ENCODE measurements around the gene PMAIP1.
A peak's percentile ranks its signal among the peaks of the same experiment; 100 is the strongest.

The PMAIP1 gene

DNA sequence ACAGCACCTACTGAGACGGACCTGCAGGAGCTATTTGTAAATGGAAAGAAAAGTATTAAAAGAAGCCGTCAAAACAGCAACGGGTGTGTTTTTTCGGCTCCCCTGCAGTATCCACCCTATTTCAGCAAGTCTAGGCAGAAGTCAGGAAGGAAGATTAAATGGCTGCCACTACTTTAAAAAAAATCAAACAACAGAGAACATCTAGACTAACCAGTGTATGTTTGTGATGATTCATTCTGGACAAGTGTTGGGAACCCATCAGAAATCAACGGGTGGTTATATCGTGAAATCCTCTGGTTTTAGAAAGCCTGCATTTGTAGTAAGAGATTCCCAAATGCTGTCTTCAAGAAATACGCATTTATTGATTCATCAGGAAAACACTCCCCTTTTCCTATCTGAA lies 9.0 kb downstream of the PMAIP1 start:
- no peak for DNase-seq (ENCODE audit: low read depth, low spot score)
- H3K4me3 ChIP-seq (ENCODE audit: low read length) = no peak overlapping the region

DNA sequence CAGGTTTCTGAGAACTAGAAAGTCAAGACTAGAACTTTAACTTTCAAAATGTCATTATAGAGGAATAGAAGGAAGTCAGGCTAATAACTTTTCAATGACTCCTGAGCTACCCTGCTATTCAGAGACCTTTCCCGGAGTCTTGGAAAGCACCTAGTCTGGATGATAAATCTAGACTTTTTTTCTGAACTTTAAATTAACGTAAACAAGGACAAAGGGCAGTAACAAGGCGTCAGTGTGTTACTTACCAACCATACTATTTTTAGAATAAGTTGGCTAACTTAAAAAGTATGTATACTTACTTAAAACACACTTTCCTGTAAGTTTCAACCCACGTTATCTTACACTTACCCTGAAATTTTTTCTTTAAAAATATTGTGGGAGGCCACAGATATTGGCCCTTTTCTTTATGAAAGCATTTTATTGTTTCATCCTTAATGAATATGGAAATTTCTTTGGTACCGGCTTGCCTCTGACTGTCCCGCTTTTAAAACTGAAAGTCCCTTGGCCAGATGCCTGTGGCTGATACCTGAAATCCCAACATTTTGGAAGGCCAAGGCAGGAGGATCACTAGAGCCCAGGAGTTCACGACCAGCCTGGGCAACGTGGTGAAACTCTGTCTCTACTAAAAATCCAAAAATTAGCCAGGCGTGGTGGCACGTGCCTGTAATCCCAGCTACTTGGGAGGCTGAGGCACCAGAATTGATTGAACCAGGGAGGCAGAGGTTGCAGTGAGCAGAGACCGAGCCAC lies 9.7 kb downstream of the PMAIP1 start:
- DNase-seq (ENCODE audit: low read depth, low spot score) = no peak
- no peak overlapping the region for H3K4me3 ChIP-seq (ENCODE audit: low read length)

DNA sequence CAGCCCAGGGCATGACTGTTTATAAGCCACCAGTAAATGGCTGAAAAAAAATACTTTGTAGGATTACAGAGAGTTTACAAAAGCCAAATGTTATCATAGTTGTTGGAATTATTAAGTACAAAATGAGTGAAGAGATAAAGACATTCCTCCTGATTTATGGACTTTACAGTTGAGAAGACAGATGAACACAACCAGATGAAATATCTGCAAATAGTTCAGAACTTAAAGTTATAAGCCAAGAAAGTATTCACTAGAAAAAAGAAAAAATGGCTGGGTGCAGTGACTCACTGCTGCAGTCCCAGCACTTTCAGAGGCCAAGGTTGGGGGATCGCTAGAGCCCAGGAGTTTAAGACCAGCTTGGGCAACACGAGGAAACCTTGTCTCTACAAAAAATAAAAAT lies 11.2 kb downstream of the PMAIP1 start:
- H3K4me3 ChIP-seq (ENCODE audit: low read length) = no peak overlapping the region
- DNase-seq (ENCODE audit: low read depth, low spot score) = no peak

DNA sequence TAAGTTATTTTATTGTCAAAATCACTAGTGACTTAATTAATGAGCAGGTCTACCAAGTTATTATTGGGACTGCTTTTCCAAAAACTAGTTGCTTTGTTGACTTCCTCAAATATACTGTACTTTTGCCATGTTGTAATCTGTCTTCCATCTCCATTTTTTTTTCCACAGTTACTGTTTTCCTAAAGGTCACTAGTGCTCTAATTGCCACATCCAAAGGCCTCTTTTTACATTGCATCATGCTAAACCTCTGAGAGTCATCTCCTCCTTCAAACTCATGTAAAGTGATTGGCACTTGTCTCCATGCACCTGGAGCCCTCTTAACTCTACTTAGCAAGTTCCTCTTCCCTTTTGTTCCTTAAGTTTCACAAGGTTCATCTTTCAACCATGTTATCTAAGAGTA lies 11.8 kb downstream of the PMAIP1 start:
- no peak overlapping the region for H3K4me3 ChIP-seq (ENCODE audit: low read length)
- DNase-seq (ENCODE audit: low read depth, low spot score) = no peak

DNA sequence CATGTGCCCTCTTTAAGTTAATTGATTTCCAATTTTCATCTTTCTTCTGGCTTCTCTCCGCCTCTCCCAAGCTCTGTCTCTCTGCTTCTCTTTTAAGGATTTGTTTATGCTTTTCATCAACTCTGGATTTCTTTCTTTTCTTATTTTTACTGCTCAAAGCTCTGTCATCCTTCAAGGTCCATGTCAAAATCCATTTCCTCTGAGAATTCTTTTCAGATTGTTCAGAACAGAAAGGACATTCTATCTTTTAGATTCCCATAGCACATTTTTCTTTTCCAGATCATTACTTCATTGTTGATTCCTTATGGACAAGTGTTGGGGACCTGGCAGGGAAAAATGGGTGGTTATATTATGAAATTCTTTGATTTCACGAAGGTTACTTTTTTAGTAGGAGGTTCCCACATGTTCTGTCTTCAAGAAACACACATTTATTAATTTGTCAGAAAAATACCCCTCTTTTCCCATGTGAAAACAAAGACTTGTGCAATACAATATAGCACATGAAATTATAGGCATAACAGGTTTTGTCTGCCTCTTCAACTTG lies 12.3 kb downstream of the PMAIP1 start:
- no peak overlapping the region for H3K4me3 ChIP-seq (ENCODE audit: low read length)
- no peak for DNase-seq (ENCODE audit: low read depth, low spot score)

DNA sequence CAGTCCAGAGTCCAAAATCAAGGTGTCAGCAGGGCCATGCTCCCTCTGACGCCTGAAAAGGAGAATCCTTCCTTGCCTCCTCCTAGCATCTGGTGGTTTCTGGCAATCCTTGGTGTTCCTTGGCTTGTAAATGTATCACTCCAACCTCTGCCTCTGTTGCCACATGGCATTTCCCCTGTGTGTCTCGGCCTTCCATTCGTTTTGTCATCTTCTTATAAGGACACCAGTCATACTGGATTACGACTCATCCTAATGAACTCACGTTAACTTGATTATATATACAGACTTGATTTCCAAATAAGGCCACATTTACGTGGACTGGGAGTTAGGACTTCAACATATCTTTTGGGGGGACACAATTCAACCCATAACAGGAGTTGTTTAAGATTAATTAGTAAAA lies 15.8 kb downstream of the PMAIP1 start:
- no peak overlapping the region for H3K4me3 ChIP-seq (ENCODE audit: low read length)
- DNase-seq (ENCODE audit: low read depth, low spot score) = no peak

DNA sequence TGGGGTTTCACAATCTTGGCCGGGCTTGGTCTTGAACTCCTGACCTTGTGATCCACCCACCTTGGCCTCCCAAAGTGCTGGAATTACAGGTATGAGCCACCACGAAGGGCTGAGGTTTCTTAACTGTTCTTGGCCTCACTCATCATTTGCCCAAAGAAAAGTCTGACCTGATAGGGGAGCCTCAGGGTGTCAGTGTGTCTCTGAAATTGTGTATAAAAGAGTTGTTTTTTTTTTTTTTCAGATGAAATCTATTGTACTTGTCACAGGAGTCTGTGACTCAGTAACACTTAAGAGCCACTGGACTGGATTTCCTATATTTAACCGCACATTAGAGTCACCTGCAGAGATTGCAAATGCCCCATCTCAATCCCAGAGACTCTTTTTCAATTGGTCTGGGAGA lies 16.9 kb downstream of the PMAIP1 start:
- DNase-seq (ENCODE audit: low read depth, low spot score) = no peak
- H3K4me3 ChIP-seq (ENCODE audit: low read length) = no peak overlapping the region

DNA sequence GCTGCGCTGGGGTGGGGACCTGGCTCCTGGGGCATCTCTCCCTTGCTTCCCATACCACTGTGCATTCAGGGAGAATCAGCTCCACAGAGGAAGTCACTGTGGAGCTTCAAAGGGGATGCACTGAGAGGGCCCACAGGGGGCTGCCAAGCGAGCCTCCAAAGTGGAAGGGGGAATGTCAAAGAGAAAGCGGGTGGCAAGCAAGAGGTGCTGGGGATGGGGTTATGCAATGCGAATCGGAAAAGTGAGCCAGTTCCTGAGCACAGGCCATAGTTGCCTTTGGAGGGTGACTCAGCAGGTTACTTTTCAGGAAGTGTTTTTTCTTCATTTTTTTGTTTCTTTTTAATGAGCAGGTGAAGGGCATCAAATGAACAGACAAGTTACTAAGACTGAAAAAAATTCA lies 17.6 kb downstream of the PMAIP1 start:
- no peak overlapping the region for H3K4me3 ChIP-seq (ENCODE audit: low read length)
- no peak for DNase-seq (ENCODE audit: low read depth, low spot score)

DNA sequence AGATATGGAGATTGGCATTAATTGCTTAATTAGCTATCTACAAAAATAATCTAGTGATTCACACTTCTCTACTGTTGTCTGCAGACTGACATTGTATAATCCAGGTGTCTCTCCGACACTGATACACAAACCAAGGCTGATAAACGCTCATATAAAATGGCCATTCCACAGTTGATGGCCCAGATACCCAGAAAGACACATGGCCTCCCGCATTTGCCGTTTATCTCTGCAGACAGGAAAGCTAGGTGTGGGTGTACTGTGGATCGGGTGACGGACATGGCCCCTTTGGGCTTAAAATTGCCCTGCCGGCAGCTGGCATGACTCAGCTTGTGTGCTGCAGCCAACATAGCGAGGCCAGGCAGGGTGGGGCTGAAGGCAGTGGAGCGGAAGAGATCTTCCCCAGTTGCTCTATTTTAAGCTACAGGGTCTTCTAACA lies 18.5 kb downstream of the PMAIP1 start:
- no peak for DNase-seq (ENCODE audit: low read depth, low spot score)
- H3K4me3 ChIP-seq (ENCODE audit: low read length) = no peak overlapping the region

DNA sequence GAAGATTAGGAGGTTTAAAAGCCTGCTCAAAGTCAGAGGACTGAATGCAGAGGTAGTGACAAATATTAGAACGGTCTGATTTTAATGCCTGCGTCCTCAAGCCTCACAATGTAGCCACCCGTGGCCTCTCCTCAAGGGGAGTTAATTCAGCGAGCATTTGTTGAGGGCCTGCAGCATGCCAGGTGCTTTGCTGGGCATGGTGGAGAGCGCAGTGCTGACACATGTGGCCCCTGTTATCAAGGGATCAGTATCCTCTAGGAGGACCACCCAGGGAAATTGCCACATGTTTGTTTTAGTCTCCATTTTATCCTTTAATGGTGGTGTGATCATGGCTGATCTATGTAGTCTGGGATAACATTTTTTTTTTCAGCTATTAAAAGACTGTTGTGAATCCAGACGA lies 19.2 kb downstream of the PMAIP1 start:
- DNase-seq (ENCODE audit: low read depth, low spot score) = no peak
- H3K4me3 ChIP-seq (ENCODE audit: low read length) = no peak overlapping the region

DNA sequence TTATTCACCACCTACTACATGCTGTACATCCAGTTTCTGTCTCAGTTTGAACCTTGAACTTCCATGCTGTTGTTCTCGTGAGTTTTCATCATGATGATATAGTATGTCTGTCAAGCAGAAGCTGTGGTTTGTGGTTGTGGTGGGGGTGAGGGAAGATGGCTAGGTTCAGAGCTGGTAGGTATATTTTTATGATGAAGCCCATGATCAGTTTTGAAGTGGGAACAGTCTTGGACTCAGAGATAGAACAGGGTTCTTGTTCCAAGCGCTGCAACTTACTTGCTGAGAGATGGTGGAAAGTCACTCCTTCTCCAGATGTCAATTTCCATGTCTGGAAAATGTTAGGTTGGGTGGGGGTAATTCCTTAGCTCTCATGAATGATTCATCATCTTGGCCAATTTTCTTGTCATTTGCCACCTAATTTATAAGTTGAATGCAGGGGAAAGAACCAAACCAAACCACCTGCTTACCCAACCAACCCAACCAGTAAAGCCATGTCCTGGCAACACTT lies 21.6 kb downstream of the PMAIP1 start:
- DNase-seq (ENCODE audit: low read depth, low spot score) = peak; percentile 78
- no peak overlapping the region for H3K4me3 ChIP-seq (ENCODE audit: low read length)

DNA sequence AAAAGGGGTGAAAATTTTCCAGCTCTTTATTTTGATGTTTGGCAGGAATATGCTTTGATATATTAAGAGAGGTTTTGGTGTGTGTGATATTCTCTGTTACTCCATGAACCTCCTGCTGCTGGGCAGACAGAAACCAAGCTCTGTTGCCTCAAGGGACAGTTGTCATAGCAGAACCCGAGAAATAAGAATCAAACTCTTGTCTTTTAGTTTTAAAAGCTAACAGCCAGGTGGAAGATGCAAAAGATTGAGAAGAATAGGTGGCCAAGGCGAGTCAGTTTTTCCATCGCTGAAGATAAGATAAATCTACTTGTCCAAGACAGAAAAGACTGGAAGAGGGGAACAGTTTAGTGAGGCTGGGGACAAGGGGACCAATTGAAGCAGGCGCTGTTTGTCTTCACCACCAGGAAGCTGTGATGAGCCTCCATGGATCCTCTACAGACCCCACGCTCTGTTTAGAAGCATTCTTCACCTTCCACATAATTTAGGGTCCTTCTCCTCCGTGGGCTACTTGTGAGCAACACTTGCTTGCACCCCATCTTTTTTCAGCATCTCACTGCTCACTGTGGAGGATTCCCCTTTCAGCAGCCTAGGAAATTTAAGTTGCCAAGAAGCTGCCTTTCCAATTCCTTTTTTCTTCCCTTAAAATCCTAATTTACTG lies 23.9 kb downstream of the PMAIP1 start:
- H3K4me3 ChIP-seq (ENCODE audit: low read length) = no peak overlapping the region
- DNase-seq (ENCODE audit: low read depth, low spot score) = no peak

DNA sequence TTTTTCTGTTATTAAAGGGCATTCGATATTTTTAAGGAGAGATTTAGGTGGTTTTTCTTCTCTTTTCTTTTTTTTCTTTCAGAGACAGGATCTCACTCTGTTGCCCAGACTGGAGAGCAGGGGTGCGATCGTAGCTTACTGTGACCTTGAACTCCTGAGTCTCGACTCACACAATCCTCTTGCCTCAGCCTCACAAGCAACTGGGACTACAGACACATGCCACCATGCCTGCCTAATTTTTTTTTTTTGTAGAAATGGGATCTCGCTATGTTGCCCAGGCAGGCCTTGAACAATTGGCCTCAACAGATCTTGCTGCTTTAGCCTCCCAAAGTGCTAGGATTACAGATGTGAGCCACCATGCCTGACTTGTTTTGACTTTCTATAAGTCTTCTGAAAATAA lies 26.3 kb downstream of the PMAIP1 start:
- H3K4me3 ChIP-seq (ENCODE audit: low read length) = no peak overlapping the region
- DNase-seq (ENCODE audit: low read depth, low spot score) = no peak

DNA sequence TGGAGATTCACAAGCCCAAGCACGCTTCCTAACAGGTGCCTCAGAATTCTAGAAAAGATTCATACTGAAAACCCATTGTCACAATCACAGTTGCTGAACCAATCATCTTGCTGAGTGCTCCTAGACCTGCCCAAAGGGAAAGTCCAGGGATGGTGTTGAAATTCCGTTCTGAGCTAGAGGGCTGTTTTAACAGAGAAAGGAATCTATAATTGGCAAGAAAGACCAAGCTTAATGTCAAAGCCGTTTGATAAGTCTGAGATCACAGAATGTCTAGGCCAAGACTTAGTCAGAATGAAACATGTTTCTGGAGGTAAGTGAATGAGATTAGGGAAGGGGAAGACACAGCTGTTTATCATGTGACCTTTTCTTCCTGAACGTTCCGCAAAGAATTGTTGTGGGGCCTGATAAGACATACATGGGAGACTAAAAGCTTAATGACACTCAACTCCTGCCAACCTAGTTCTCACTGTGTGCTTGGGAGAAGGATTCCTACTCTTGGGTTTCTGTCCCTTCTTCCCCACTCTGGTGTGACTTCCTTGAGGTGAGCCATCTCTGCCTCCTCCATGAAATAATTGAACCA lies 27.5 kb downstream of the PMAIP1 start:
- no peak for DNase-seq (ENCODE audit: low read depth, low spot score)
- H3K4me3 ChIP-seq (ENCODE audit: low read length) = no peak overlapping the region

DNA sequence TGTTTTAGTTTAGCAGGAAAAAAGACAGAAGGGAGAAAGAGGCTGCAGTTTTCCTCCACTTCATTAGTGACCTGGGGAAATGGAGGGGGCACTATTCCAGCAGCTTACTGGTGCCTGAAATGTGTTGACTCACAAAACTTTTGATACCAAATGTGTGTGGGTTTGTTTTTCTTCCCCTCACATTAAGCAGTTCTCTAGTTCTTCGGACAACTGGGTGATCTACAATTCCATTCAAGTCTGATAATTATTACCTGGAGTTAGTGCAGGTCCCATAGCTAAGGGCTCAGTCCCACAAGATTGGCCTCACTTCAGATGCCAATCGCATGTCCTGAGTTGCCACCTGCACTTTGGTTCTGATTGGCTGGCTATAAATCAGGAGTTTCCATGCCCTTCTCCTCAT lies 28.4 kb downstream of the PMAIP1 start:
- no peak overlapping the region for H3K4me3 ChIP-seq (ENCODE audit: low read length)
- DNase-seq (ENCODE audit: low read depth, low spot score) = no peak

DNA sequence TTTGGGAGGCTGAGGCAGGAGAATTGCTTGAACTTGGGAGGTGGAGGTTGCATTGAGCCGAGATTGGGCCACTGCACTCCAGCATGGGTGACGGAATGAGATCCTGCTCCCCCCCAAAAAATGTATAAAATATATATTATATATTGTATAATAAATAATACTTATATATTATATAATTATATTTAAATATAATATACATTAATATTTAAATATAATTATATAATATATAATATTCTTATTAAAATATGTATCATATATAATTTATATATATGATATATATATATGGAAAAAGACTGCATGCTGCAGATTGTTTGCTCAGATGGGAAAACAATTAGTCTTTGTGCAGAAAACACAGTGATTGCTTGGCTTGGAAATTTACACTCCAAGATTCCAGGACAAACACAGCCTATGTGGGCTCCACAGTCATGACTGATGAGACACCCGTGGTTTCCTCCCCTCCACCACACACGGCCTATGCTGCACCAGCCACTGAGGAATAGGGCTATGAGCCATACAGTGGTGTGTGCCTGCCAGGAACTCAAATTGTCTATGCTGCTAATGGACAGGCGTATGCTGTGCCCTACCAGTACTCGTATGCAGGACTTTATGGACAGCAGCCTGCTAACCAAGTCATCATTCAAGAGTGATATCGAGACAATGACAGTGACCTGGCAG lies 30.0 kb downstream of the PMAIP1 start:
- DNase-seq (ENCODE audit: low read depth, low spot score) = no peak
- H3K4me3 ChIP-seq (ENCODE audit: low read length) = no peak overlapping the region

DNA sequence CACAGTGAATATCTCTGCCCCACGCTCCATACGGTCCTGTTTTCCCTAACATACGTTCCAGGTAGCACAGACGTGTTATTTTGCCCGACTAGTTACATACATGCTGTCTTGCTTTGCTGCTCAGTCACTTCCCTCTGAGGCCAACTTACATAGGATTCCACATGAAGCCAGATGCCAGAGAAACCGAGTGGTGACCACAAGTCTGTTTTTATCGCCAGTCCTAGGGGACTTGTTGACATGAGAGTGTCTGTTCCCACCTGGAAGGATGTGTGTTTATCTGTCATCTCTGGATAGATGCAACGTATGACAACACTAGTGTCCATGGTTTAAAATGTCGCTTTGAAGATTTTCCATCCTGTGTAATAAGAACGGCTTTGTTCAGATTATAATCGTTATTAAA lies 32.6 kb downstream of the PMAIP1 start:
- DNase-seq (ENCODE audit: low read depth, low spot score) = no peak
- no peak overlapping the region for H3K4me3 ChIP-seq (ENCODE audit: low read length)

DNA sequence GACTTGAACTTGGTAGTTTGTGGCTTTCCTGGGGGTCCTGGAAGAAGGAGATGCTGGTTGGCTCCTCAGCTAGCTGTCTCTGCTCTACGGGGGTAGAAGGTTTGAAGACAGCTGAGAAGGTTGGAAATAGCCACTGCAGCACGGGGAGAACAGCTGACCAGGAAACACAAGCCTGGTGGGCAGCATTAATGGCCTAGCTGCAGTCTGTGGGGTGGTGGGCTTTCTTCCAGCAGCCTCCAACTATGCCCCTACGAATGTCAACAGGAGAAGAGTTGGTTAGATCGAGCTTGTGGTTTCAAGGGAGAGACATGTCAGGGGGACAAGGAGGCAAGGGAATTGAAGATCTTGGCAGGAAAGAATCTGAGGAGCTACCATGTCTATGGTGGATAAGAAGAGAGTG lies 38.9 kb downstream of the PMAIP1 start:
- H3K4me3 ChIP-seq (ENCODE audit: low read length) = no peak overlapping the region
- no peak for DNase-seq (ENCODE audit: low read depth, low spot score)

DNA sequence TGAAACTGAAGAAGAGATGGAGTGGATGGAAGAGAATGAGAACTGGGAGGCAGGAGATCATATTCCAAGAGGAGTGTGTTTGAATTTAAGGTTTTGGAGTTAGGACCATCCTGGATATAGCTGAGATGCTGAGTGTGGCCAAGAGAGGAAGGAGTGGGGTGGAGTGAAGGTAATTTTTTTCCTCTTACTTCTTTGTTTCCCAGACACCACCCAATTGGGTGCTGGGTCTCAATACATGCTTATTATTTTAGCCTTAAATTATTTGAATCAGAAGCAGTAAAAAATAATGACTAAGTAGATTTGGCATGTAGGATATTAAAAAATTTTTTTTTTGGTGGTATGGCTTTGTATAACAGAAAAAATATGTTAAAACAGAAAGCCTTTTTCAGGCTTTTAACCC lies 39.3 kb downstream of the PMAIP1 start:
- H3K4me3 ChIP-seq (ENCODE audit: low read length) = no peak overlapping the region
- no peak for DNase-seq (ENCODE audit: low read depth, low spot score)

DNA sequence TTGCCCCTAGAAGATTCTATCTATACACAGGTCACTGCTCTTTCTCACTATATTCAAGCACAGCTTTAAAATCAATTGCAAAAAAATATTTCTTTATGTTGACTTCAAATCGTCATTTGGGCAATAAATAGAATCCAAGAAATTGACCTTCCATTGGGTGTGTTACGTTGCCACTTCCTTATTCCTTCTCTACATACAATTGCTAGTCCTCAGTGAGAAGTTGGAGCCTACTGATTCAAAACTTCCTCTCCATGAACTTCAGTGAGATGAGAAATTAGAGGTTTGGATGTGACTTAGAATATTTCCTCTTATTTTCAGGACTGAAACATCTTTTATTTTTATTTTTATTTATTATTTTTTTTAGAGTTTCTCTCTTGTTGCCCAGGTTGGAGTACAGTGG lies 40.3 kb downstream of the PMAIP1 start:
- DNase-seq (ENCODE audit: low read depth, low spot score) = no peak
- no peak overlapping the region for H3K4me3 ChIP-seq (ENCODE audit: low read length)

Data from Jurkat, Clone E6-1 (cell line).